ENCODE results near the gene PSPH.
A peak's percentile ranks its signal among the peaks of the same experiment; 100 is the strongest.

PSPH gene

DNA sequence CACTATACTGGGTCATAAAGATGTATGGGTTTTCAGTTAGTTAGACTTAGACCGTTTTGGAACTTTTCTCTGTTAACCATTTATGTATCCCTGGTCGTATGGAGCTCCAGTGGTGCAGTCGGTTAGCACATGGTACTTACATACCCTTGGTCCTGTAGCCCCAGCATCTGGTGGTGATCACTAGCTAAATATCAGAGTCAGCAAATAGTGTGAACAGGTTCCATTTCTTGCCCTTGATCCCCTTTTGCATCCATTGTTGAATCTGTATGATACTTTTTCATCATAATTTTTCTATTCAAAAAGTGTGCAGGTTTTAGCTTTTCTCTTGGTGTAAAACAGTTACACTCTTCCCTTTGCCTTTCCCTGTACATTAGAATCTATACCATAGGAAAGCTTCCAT is 71.0 kb downstream of the PSPH start:
- TF ChIP-seq CTCF (IDR thresholded peaks at IDR 0.05; ENCODE audit: low read length, missing control alignments): no peak
- H3K4me3 ChIP-seq (replicated peaks; ENCODE audit: low read depth, low read length): no peak overlapping the region
- no peak for DNase-seq (ENCODE audit: low read depth)

- no peak for TF ChIP-seq CTCF (IDR thresholded peaks at IDR 0.05; ENCODE audit: low read length, missing control alignments)
- peak; percentile 72 for DNase-seq (ENCODE audit: low read depth)
- no peak overlapping the region for H3K4me3 ChIP-seq (replicated peaks; ENCODE audit: low read depth, low read length)
These were observed 73.4 kb downstream of the PSPH start for GRCh38 chr7:55977831-55978230.

DNA sequence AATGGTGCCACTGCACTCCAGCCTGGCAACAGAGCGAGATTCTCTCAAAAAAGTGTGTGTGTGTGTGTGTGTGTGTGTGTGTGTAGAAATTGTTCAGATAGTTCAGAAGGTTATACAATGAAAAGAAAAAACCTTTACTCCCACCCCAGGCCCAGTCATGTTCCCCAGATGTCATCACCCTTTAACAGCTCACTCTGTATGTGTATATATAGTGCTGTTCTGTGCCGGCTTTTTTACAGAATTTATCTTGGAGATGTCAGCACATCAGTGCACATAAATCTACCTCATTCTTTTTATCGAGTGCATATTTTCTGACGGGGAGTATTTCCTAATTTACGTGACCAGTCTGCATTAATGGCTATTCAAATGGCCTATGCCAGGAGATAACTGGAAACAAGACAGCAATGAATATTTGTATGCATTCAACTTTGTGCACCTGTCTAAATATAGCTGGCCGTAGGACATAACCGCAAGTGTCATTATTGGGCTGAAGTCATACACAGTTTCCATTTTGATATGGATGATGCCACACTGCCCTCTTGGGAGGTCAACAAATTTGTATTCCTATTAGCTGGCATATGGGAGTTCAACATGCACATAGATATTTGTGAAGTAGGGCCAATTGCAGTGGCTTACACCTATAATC is 75.1 kb downstream of the PSPH start:
- no peak for DNase-seq (ENCODE audit: low read depth)
- no peak overlapping the region for H3K4me3 ChIP-seq (replicated peaks; ENCODE audit: low read depth, low read length)
- TF ChIP-seq CTCF (IDR thresholded peaks at IDR 0.05; ENCODE audit: low read length, missing control alignments): no peak

DNA sequence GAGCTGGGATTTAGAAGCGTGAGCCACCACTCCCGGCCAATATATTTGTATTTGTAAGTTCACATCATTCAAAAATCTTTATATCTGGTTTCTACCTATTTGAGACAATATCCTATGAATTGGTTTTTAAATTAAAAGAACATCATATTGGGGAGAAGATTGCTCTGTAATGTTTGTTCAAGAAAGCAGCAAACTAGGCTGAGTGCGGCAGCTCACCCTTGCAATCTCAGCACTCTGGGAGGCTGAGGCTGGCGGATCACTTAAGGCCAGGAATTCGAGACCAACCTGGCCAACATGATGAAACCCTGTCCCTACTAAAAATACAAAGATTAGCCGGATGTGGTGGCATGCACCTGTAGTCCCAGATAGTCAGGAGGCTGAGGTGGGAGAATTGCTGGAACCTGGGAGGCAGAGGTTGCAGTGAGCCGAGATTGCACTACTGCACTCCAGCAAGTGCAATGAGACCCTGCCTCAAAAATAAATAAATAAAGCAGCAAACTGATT is 77.4 kb downstream of the PSPH start:
- no peak overlapping the region for H3K4me3 ChIP-seq (replicated peaks; ENCODE audit: low read depth, low read length)
- no peak for DNase-seq (ENCODE audit: low read depth)
- TF ChIP-seq CTCF (IDR thresholded peaks at IDR 0.05; ENCODE audit: low read length, missing control alignments): no peak

- H3K4me3 ChIP-seq (replicated peaks; ENCODE audit: low read depth, low read length): no peak overlapping the region
- no peak for TF ChIP-seq CTCF (IDR thresholded peaks at IDR 0.05; ENCODE audit: low read length, missing control alignments)
- no peak for DNase-seq (ENCODE audit: low read depth)
These were observed 80.3 kb downstream of the PSPH start for GRCh38 chr7:55970978-55971377.

GRCh38 chr7:55970561-55970960 is 80.7 kb downstream of the PSPH start:
- DNase-seq (ENCODE audit: low read depth): no peak
- no peak overlapping the region for H3K4me3 ChIP-seq (replicated peaks; ENCODE audit: low read depth, low read length)
- no peak for TF ChIP-seq CTCF (IDR thresholded peaks at IDR 0.05; ENCODE audit: low read length, missing control alignments)

DNA sequence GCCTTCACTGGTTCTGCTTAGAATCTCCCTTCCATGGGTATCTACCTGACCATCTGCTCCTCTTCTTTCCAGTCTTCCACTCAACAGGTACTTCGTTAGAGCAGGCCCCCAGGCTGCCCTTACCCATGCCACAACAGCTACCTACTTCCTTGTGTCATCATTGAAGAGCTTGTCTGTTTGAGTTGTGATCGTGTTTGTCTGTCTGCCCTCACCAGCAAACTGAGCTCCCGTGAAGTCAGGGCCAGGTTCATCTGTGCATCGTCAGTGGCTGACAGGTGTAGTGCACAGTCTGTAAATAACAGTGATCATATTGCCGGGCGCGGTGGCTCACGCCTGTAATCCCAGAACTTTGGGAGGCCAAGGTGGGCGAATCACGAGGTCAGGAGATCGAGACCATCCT is 81.9 kb downstream of the PSPH start:
- H3K4me3 ChIP-seq (replicated peaks; ENCODE audit: low read depth, low read length): no peak overlapping the region
- DNase-seq (ENCODE audit: low read depth): no peak
- no peak for TF ChIP-seq CTCF (IDR thresholded peaks at IDR 0.05; ENCODE audit: low read length, missing control alignments)
